Bronchus fibroblast of lung (primary cell): ENCODE data around the gene SKI. TPM values are rescaled to one million over a fixed set of nuclear protein-coding genes. Genes with fewer than 3 reads are reported as not detected.

Experiments
- total RNA-seq: library from RNA; depleted of rRNA; stranded (reverse); fragments of >200 nt; gene quantifications from 2 replicates; pipeline ENCODE4 v1.2.3, GENCODE V29; 2015

Gene SKI
- 14.6 and 16.3 TPM in 2 replicates for total RNA-seq

DNA sequence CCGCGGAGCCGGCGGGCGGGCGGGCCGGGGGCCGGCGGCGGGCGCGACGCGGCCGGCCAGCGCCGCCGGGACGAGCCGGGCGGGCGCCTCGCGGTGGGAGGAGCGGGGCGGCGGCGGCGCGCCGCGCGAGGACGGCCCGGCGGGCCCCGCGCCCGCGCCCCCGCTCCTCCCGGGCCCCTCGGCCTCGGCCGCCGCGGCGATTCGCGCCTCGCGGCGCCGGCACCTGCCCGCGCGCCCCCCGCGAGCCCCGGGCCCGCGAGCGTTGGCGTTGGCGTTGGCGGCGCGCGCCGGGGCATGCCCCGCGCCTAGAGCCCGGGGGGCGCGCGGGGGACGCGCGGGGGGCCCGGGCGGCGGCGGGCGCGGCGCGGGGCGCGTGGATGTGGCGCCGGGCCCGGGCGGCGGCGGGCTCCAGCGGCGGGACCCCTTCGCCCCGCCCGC, at the start of gene SKI:
SKI (plus strand) TSS at position 163 of the 438 bp plus-strand sequence. CDS start 448 bp downstream, outside the sequence.

DNA sequence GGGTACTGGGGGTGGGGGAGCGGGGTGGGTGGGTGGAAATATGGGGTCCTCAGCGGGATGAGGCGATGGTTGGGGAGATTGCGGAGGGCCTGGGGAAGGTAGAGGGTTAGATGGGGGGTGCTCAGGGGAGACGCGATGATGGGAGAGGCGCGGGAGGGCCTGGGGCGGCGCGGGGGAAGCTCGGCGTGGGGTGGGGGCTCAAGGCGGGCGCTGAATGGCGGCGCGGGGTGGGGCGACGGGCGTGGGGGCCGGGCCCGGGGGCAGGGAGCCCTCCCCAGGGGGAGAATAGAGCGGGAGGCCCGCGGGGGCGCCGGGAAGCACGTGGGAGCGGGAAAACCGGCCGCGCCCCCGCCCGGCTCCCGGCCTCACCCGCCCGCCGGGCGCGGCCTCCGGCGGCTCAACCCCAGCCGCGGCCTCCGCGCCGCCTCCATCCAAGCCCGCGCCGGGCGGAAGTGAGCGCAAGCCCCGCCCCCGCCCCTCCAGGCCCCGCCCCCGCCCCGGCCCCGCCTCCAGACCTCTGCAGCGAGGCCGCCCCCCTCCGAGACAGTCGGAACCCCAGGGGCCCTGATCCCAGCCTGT, 33.7 kb upstream of the SKI start, which contains the start of gene FAAP20:
FAAP20 (minus strand) TSS at position 454 of the 579 bp plus-strand sequence; CDS start at position 431, 23 bp downstream.

Other genes with a start within 250 kb of the SKI start
- not detected in 2 replicates for gene CFAP74, start 224.5 kb upstream of the SKI start, total RNA-seq
- gene GABRD, start 209.0 kb upstream of the SKI start, total RNA-seq = not detected in 2 replicates
- gene PRKCZ, start 177.9 kb upstream of the SKI start, total RNA-seq = 0.84 and 1.2 TPM in 2 replicates
- 35.5 and 46.5 TPM in 2 replicates for gene FAAP20, start 33.5 kb upstream of the SKI start, total RNA-seq
- 3.7 and 4.0 TPM in 2 replicates for gene MORN1, start 163.2 kb downstream of the SKI start, total RNA-seq
- 79.7 and 82.0 TPM in 2 replicates for gene RER1, start 163.5 kb downstream of the SKI start, total RNA-seq
- 28.4 and 33.0 TPM in 2 replicates for gene PEX10, start 184.2 kb downstream of the SKI start, total RNA-seq
- under 0.01 and 0.15 TPM in 2 replicates for gene PLCH2, start 248.0 kb downstream of the SKI start, total RNA-seq